GM18505 (cell line): ENCODE results near the gene PDE8B.
"Not testable (repeated sequence)": the region's sequence is repeated elsewhere in the genome, so short reads cannot be mapped to it uniquely, and the experiment has no call there.

Source experiments
- ATAC-seq: cut with Tn5 transposase; IDR thresholded peaks from one replicate; pipeline ENCODE4 v1.9.1; 2021; ENCODE audit not compliant: unreplicated experiment
- POLR2A ChIP-seq: IDR thresholded peaks from 4 replicates; pipeline ENCODE4 v1.6.1; 2011; ENCODE audit warnings: borderline replicate concordance; ENCODE audit not compliant: insufficient read depth, insufficient read length; ENCODE audit errors: extremely low read depth

The PDE8B gene

DNA sequence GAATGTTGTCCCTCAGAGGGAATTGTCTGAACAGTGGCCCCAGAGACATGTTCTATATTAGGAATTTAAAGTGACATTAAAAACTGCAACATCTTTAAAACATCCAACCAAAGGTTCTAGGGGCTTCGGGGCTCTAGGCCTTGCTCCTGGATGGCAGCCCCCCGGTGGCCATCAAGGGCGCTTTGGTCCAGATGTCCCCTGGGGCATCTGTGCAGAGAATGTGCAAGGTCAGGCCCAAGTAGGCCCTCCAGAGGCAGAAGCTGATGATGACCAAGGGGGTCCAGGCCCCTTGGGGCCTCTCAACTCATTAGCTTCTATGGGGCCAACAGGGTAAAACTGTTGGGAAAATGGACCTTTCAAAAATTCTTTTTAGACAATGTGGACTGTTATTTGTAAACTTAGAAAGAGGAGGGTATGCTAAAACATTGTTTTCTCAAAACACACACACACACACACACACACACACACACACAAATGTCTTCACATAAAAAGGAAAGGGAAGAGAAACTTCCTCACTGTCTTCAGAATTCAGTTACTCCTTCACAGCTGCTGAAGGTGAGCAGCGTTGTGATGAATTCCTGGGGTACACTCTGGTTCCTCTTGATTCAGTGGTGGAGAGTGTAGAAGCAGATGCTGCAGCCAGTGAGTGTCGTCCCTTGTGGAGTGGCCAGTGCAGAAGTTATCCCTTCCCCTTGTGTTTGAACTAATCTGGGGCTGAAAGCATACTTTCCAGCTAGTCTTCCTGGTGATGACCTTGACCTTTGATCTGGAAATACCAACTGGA is 156.4 kb downstream of the PDE8B start:
- no peak for ATAC-seq
- TF ChIP-seq POLR2A = no peak

DNA sequence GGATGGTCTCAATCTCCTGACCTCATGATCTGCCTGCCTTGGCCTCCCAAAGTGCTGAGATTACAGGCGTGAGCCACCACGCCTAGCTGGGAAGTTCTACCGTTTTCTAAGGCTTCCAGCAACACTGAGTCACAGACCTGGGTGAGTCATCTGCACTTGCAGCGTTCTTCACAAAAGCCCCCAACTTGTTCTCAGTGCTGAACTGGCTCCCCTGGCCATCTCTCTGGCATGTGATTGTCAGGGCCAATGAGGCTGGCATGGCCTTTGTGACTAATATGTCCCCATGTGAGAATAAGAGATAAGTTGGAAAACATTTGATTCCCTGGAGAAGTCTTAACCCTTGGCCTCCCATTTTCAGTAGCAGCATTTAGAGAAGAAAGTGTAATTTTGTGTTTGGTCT is 157.3 kb downstream of the PDE8B start:
- ATAC-seq = no peak
- no peak for TF ChIP-seq POLR2A

DNA sequence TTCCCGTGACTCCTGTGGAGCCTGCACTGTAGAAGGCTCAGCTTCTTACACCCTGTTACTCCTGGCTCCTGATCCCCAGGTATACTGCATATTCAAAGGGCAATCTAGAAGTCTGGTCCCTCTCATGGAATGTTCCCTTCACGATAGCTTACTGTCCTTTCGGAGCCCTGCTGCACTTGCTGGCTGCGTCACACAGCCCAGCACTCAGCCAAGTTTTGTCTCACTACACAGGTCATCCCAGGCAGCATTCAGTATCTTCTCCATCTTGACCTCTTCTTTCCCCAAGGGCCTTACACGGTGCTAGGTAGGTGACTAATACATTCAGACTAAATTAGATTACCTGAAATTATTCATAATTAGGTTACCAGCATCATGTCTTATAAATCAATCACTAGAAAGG is 157.9 kb downstream of the PDE8B start:
- ATAC-seq = no peak
- no peak for TF ChIP-seq POLR2A

GRCh38 chr5:77369566-77369965 is 159.1 kb downstream of the PDE8B start:
- no peak for TF ChIP-seq POLR2A
- no peak for ATAC-seq

GRCh38 chr5:77374686-77375085 is 164.2 kb downstream of the PDE8B start:
- ATAC-seq = no peak
- no peak for TF ChIP-seq POLR2A

DNA sequence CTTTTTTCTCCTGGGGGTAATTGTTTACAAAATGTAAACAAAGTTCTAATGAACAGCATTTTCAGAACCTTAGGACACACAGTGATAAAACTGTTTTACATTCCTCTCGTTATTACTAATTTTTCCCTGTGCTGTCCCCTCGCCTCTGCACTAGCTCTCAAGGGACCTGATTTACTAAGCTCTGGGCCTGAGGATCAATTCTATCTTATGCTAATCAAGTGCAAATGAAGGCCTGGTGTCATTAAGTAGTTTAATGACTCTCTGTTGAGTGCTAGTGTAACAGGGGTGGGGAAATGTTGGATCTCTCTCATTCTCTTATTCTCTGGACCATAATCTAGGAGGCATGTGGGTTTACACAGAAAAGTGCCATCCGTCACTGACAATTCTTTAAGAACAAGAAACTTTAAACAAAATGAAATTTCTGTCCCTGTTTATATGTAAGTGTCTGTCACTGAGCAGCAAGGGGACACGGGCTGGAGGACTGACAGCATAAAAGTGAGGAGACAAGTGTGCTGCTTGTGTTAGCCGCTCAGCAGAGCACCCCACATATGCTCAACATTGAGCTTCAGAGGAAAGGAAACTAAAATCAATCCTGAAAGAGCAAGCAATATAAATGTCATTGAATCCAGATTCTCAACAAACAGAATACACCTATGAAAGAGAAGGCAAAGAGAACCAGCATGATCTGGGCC is 166.3 kb downstream of the PDE8B start:
- TF ChIP-seq POLR2A = no peak
- no peak for ATAC-seq

DNA sequence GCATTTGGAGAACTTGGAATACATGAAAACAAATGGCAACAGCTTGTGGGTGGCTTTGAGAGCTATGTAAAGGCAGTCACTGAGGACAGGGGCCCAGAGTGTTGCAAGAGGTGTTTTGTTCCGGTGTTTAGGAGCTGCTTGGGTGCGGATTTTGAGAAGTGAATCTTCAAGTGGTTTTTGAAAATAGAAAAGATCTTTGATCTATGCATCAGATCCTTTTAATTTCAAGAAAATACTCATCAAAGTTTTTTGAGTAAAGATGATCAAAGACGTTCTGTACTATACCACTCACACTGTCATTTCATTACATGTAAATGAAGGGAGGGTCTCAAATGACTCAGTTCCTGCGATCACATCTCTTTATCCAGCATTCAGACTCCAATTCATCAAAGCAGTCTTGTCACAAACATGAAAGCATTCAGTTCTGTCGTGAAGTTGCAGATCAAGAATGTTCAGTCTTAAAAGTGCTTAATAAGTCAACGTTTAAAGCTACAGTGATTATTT is 169.1 kb downstream of the PDE8B start:
- ATAC-seq = peak; percentile 78
- TF ChIP-seq POLR2A = no peak

DNA sequence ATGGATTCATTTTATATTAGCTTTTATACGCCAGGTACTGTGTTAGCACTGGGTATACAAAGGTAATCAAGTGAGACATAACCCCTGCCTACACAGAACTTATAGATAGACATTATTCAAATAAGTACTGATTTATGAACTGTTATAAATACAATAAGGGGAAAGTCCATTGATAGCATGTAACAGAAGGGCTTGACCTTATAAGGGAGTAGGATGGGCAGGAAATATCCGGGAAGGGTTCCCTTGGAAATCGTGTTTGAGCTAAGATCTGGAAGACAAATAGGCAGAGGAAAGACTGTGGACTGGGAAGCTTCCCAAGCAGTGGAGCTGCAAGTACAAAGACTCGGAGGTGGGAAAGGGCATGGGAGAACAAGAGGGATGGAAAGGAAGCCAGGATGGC is 170.2 kb downstream of the PDE8B start:
- ATAC-seq = no peak
- no peak for TF ChIP-seq POLR2A

DNA sequence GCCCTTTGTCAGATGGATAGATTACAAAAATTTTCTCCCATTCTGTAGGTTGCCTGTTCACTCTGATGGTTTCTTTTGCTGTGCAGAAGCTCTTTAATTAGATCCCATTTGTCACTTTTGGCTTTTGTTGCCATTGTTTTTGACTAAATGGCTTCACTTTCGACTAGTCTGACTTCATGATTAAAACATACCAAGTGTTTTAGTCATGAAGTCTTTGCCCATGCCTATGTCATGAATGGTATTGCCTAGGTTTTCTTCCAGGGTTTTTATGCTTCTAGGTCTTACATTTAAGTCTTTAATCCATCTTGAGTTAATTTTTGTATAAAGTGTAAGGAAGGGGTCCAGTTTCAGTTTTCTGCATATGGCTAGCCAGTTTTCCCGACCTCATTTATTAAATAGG is 172.9 kb downstream of the PDE8B start:
- ATAC-seq = not testable (repeated sequence)

DNA sequence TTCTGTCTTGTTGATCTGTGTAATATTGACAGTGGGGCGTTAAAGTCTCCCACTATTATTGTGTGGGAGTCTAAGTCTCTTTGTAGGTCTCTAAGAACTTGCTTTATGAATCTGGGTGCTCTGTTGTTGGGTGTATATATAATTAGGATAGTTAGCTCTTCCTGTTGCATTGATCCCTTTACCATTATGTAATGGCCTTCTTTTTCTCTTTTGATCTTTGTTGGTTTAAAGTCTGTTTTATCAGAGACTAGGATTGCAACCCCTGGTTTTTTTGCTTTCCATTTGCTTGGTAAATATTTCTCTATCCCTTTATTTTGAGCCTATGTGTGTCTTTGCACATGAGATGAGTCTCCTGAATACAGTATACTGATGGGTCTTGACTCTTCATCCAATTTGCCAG is 175.9 kb downstream of the PDE8B start:
- ATAC-seq = not testable (repeated sequence)

GRCh38 chr5:77389746-77390145 is 179.3 kb downstream of the PDE8B start:
- no peak for ATAC-seq
- TF ChIP-seq POLR2A = no peak

DNA sequence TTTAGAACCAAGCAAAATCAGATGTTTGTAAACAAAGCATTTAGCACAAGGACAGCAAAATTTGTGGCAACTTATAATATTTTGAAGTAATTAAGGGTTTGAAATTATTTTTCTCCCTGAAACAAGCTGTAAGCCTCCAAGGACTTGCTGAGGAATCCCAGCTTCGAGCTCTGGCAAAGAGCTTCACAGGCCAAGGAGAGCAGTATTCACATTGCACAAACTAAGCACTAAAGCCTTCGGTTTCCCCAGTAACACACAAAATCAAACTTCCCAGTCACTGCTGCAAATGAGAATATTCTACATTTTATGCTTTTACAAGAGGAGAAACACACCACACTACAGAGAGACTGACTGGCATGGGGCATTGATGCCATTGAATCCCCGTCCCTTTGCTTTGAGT is 179.7 kb downstream of the PDE8B start:
- ATAC-seq = no peak
- no peak for TF ChIP-seq POLR2A

DNA sequence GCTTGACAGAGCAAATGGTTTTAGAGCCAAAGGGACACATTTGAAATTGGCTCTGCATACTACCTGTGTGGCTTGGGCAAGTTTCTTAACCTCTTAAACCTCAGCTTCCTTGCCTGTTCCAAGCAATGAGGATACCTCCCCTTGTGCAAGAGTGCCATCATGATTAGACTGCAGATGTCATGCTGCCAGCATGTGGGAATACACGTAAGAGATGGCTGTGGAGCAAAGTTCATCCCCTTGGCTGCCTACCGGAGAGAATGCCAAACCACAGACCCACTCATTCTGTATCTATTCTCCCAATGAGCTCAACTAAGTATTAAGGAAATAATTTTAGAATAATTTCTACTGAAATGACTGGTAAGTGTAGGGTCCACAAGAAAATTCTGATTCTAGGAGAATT is 180.3 kb downstream of the PDE8B start:
- no peak for ATAC-seq
- TF ChIP-seq POLR2A = no peak

GRCh38 chr5:77391240-77391765 is 180.8 kb downstream of the PDE8B start:
- ATAC-seq = no peak
- no peak for TF ChIP-seq POLR2A
